Mucosa of stomach (tissue), 1 donor: ENCODE results near the gene ZBTB4.

Experiments
- H3K27me3 ChIP-seq: one replicate; pipeline ENCODE4 v1.7.0; 2013; ENCODE audit warnings: mild to moderate bottlenecking, low read length; ENCODE audit not compliant: control insufficient read depth, insufficient read depth
- H3K36me3 ChIP-seq: one replicate; pipeline ENCODE4 v1.7.0; 2013; ENCODE audit warnings: low read length; ENCODE audit not compliant: control insufficient read depth, insufficient read depth
- H3K4me1 ChIP-seq: one replicate; pipeline ENCODE4 v1.7.0; 2013; ENCODE audit warnings: mild to moderate bottlenecking, low read length; ENCODE audit not compliant: control insufficient read depth, insufficient read depth
- H3K4me3 ChIP-seq: one replicate; pipeline ENCODE4 v1.7.0; 2013; ENCODE audit warnings: low read length
- H3K9ac ChIP-seq: one replicate; pipeline ENCODE4 v1.7.0; 2013; ENCODE audit warnings: mild to moderate bottlenecking, low read length, moderate library complexity
- H3K9me3 ChIP-seq: one replicate; pipeline ENCODE4 v1.7.0; 2013; ENCODE audit warnings: mild to moderate bottlenecking, low read length, moderate library complexity; ENCODE audit not compliant: control insufficient read depth
- donor health status: Pancreatic carcinoma.

ZBTB4 gene

DNA sequence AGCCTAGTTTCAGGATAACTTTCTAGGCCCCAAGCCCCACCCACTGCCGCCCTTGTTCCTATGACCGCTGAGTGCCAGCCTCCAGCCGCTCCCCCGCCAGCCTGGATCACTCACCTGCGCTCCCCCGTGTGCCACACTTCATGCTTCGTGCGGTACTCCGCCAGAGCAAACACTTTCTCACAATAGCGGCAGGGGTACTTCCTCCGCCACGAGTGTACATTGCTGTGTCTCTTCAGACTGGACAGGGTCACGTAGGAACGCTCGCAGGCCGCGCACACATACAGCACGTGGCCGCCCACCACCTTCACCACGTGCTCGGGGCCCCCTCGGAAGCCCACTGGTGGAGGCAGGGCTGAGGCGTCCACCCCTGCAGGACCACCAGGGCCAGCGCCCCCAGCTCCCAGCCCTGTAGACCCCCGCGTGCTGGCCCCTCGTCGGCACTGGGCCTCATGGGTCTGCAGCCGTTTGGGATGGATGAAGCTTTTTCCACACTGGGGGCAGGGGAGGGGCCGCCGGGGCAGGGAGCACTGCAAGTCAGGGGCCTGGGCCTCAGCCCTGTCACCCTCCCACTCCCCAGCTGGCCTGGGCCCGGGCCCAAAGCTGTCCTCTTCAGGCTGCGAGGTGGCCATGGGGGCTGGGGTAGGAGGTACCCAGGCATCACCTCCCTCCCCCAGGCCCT is 13.7 kb downstream of the ZBTB4 start:
- Histone ChIP-seq H3K9me3 (no peaks in the 10 kb centered on the region), H3K9ac (no peak overlapping the region), H3K4me1 (no peaks in the 10 kb centered on the region), H3K27me3 (no peaks in the 10 kb centered on the region), H3K4me3 (no peak overlapping the region), H3K36me3 (peaks cover 4% of the 10 kb centered on the region)

- Histone ChIP-seq H3K36me3 (peaks cover 4% of the 10 kb centered on the region), H3K4me1 (no peaks in the 10 kb centered on the region), H3K9ac (no peak overlapping the region), H3K9me3 (no peaks in the 10 kb centered on the region), H3K27me3 (no peaks in the 10 kb centered on the region), H3K4me3 (no peak overlapping the region)
Measured at GRCh38 chr17:7464081-7464480, 15.3 kb downstream of the ZBTB4 start.

DNA sequence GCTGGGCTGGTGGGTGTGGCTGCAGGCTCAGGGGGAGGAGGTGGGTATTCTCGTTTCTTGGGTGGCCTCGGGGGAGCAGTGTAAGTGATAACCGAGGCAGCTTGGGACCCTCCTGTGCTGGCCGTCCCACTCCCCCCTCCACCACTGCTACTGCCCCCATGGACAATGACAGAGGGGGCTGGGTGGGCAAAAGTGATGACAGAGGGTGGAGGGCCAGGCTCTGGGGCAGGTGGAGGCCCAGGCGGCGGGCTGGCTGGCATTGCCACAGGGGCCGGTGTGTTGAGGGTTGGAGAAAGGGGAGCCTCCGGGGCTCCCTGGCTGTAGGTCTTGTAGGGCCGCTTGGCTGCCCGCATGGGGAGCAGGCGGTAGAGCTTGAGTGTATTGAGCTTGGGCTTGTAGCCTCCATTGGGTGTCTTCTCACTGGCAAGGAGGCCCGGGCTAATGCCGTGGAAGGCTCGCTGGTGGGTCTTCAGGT is 16.0 kb downstream of the ZBTB4 start:
- peaks cover 4% of the 10 kb centered on the region for H3K36me3 ChIP-seq

DNA sequence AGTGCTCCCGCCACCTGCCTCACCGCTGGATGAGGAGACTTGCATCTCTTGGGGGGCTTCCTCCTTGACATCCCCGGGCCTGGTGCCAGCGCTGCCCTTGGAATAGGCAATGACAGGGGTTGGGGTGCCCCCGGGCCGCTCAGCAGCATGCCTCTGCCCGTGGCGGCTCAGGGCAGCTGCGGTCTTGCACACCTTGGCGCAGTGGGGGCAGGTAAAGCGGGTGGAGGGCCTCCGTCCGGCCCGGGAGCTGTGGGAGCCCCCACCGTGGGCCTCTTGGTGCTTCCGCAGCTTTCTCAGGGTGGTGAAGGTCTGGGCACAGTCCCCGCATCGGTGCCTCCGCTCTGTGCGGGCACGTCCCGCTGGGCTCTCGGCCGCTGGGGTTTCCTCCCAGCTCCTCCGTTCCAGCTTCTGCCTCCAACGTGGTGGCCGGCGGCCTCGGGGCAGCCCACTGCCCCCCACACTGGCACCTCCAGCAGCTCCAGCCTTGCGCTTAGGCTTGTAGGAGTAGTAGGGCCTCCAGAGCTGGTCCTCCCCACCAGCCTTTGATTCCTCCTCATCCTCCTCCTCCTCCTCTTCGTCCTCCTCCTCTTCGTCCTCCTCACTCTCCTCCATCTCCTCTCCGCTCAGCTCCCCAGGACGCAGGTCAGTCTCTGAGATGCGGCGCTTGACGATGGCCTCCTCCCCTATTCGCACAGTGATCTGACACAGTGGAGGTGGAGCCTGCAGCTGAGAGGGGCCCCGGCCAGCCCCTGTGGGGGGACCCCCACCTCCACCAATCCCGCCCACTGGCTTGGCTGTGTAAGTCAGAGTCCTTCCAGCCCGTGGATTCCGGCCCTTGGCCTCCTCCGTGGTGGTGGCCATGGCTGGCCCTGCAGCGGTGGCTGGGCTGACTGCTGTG is 16.7 kb downstream of the ZBTB4 start:
- Histone ChIP-seq H3K4me3 (no peak overlapping the region), H3K9ac (no peak overlapping the region), H3K36me3 (peaks cover 4% of the 10 kb centered on the region), H3K9me3 (no peaks in the 10 kb centered on the region), H3K27me3 (no peaks in the 10 kb centered on the region), H3K4me1 (no peaks in the 10 kb centered on the region)

More for the DNA sequence above, 16.0 kb downstream of the ZBTB4 start:
- no peaks in the 10 kb centered on the region for H3K9me3 ChIP-seq
- H3K4me1 ChIP-seq: no peaks in the 10 kb centered on the region
- no peak overlapping the region for H3K9ac ChIP-seq
- H3K27me3 ChIP-seq: no peaks in the 10 kb centered on the region
- no peak overlapping the region for H3K4me3 ChIP-seq

DNA sequence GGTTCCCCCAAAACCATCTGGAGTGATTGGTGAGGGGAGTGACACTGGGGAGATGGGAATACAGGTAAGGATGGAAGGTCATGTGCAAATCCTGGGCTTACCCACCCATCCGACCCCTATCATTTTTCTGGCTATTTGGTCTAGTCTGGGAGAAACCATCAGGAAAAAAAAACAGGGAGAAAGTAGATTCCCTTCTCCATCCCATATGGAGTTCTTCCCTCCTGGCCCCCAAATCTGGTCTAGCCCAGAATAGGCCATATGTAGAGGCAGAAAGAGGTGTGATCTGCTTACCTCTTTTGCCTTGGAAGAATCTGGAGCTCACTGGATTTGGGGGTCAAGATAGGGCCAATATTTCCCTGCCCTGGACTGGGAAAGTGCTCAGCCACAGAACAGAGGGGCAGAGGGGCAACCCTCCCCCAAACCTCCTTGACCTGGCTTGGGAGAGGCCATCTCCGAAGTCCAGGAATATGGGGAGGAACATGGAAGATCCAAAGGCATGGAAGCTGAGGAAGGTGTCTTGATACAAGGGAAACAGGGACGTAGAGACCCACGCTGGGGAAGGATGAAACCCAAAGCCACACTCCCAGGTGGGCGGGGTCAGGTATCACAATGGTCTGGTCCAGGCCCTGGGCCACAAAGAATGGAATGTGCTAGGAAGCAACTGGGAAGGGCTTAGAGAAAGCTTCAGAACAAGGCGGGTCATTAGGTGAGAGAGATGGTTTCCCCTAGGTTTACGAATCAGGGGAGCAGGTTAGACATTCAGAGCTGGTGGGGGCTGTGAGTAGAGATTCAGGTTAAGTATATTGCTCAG is 18.4 kb downstream of the ZBTB4 start:
- H3K4me1 ChIP-seq: peaks cover 5% of the 10 kb centered on the region
- no peak overlapping the region for H3K4me3 ChIP-seq
- no peaks in the 10 kb centered on the region for H3K36me3 ChIP-seq
- H3K9ac ChIP-seq: no peak overlapping the region
- H3K9me3 ChIP-seq: no peaks in the 10 kb centered on the region
- H3K27me3 ChIP-seq: no peaks in the 10 kb centered on the region

DNA sequence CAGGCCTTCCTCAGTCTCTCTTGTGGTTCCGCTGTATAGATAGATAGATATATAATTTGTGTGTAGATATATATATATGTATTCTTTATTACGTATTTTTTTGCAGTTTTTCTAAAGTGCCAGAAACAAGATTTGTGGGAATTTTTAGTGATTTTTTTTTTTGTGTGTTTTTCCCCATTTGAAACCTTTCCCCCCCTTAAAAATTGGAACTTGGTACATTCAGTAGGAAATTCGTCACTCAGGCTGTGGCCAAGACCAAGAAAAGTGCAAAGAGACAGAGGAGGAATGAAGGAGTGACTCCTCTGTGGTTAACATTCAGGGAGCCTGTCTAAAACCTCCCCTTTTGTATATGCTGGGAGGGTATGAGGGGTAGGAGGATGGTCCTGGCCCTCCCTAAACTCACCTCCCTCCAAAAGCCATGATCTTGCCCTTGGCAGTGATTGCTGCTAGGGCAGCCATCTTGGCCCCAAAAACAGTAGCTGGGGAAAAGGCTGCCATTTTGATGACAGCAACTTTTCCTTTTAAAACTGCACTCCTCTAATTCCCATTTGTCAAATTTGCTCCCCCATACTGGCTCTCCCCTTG is 19.4 kb downstream of the ZBTB4 start:
- no peak overlapping the region for H3K9ac ChIP-seq
- peaks cover 5% of the 10 kb centered on the region for H3K4me1 ChIP-seq
- H3K36me3 ChIP-seq: no peaks in the 10 kb centered on the region

DNA sequence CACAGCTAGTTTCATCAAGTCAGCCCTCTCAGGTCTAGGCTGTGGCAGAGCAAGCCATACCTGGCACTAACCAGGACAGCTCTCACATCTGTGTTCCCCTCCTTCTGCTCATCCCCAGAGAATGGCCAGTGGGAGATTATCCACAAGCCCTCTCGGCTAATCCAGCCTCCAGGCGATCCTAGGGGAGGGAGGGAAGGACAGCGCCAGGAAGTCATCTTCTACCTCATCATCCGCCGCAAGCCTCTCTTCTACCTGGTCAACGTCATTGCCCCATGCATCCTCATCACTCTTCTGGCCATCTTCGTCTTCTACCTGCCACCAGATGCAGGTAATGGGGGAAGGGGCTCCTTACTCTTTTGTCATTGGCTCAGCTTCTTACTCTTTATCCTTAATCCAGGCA is 31.0 kb downstream of the ZBTB4 start:
- Histone ChIP-seq H3K27me3 (peaks cover 35% of the 10 kb centered on the region), H3K4me1 (peaks cover 14% of the 10 kb centered on the region), H3K9me3 (no peaks in the 10 kb centered on the region), H3K9ac (no peak overlapping the region), H3K4me3 (no peak overlapping the region), H3K36me3 (no peaks in the 10 kb centered on the region)

More for the DNA sequence above, 19.4 kb downstream of the ZBTB4 start:
- H3K4me3 ChIP-seq: no peak overlapping the region
- H3K9me3 ChIP-seq: no peaks in the 10 kb centered on the region
- no peaks in the 10 kb centered on the region for H3K27me3 ChIP-seq

- Histone ChIP-seq H3K9ac (peak overlapping the region; percentile 37), H3K27me3 (peaks cover 58% of the 10 kb centered on the region), H3K4me3 (peak overlapping the region; percentile 33), H3K4me1 (peaks cover 19% of the 10 kb centered on the region), H3K36me3 (no peaks in the 10 kb centered on the region), H3K9me3 (no peaks in the 10 kb centered on the region)
Measured at GRCh38 chr17:7445619-7445968, 33.8 kb downstream of the ZBTB4 start.

DNA sequence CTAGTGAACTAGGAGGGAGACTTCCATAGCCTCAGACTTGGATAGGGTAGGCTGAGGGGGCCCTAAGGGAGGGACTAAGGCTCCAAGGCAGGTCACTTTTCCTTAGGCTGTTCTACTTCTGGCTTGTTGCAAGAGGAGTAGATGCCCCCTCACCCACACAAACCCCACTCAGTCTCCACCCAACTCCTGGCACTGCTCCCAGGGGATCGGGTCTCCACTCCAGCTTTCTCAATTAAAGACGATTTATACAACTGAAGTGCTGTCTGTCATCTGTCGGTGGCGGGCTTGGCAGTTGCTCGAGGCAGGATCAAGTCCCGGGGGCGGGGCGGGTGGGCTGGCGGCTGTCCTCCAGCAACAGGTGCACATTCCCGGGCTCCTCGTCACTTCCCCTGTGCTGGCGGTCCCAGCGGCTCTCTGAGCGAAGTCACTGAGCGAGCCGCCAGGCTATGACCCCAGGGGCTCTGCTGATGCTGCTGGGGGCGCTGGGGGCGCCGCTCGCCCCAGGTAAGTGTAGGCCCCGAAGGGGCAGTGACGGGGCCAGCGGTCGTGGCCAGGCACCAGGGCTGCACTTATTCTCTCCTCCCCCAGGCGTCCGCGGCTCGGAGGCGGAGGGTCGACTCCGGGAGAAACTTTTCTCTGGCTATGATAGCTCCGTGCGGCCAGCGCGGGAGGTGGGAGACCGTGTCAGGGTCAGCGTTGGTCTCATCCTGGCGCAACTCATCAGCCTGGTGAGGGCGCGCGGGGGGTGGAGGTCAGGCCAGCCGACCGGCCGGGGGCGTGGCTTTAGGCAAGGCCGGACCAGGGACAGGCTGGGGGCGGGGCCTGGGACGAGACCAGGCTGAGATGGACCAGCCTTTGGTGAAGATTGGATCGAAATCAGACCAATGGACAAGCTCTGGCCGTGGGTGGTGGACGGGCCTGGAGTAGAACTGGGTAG is 34.5 kb downstream of the ZBTB4 start, which contains the start of gene CHRNB1:
Gene CHRNB1, plus strand, starts transcription at position 380 of the 937 bp plus-strand sequence. Its CDS starts 67 bp downstream, at position 447.
- peaks cover 25% of the 10 kb centered on the region for H3K4me1 ChIP-seq
- H3K4me3 ChIP-seq: peak within 1 kb of the TSS; percentile 33
- H3K9ac ChIP-seq: peak within 1 kb of the TSS; percentile 37
- H3K36me3 ChIP-seq: no peaks in the 10 kb centered on the region
- peaks cover 65% of the 10 kb centered on the region for H3K27me3 ChIP-seq
- no peaks in the 10 kb centered on the region for H3K9me3 ChIP-seq

DNA sequence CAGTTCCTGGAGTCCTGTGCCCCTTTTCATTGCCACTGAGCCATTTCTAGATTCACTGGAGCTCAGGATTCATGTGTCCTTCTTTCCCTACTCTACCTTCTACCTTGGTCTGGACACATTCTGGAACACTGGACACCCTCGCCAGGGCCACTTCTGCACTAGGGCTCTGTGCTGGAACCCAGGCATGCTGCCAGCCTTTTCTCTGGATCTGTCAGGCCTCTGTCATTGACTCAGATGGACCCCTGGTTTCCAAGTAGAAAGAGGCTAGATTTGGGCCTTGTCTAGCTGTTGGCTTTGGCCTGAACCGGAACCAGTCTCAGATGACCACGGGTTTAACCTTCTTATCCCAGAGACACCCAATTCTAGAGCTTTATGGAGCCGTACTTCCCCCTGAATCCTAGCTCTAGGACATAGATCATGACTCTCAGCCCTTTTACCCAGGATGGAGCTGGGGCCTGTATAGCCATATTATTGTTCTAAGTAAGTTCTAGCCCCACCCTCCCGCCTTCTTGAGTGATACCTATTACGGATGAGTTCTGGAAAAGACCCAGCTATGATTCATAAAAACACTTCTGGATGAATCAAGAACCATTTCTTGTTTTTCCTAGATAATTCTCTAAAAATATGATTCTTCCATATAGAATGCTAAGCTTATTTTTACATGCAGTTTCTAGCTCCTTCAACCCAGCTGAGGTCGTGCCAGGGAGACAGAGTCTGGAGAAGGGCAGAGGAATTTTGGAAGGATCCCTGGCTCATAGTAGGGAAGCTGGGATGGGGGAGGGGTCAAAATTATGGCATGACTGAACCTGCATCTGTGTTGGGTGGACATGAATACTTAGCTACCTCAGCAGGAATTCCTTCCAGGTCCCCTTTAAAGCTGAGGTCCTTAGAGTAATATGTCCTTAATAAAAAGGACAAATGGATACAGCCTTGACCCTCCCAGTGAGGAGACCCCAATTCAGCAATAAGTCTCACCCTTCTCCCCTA is 35.6 kb downstream of the ZBTB4 start:
- Histone ChIP-seq H3K9me3 (no peaks in the 10 kb centered on the region), H3K27me3 (peaks cover 75% of the 10 kb centered on the region), H3K36me3 (no peaks in the 10 kb centered on the region), H3K4me1 (peaks cover 32% of the 10 kb centered on the region), H3K9ac (no peak overlapping the region), H3K4me3 (no peak overlapping the region)
